A549 treated with AZD9567 at 1 μM for 4 hours (cell line): Measurements from ENCODE around the gene FHDC1. TPM values are rescaled to one million over a fixed set of nuclear protein-coding genes. Genes with fewer than 3 reads are reported as not detected.

ENCODE experiments used
- total RNA-seq: library from RNA; stranded (reverse); fragments of 200-300 nt; extraction: Qiagen RNA extraction; gene quantifications from 5 replicates; pipeline ENCODE4 v1.2.3, GENCODE V29; 2022; ENCODE audit not compliant: insufficient read depth

The FHDC1 gene, protein sequence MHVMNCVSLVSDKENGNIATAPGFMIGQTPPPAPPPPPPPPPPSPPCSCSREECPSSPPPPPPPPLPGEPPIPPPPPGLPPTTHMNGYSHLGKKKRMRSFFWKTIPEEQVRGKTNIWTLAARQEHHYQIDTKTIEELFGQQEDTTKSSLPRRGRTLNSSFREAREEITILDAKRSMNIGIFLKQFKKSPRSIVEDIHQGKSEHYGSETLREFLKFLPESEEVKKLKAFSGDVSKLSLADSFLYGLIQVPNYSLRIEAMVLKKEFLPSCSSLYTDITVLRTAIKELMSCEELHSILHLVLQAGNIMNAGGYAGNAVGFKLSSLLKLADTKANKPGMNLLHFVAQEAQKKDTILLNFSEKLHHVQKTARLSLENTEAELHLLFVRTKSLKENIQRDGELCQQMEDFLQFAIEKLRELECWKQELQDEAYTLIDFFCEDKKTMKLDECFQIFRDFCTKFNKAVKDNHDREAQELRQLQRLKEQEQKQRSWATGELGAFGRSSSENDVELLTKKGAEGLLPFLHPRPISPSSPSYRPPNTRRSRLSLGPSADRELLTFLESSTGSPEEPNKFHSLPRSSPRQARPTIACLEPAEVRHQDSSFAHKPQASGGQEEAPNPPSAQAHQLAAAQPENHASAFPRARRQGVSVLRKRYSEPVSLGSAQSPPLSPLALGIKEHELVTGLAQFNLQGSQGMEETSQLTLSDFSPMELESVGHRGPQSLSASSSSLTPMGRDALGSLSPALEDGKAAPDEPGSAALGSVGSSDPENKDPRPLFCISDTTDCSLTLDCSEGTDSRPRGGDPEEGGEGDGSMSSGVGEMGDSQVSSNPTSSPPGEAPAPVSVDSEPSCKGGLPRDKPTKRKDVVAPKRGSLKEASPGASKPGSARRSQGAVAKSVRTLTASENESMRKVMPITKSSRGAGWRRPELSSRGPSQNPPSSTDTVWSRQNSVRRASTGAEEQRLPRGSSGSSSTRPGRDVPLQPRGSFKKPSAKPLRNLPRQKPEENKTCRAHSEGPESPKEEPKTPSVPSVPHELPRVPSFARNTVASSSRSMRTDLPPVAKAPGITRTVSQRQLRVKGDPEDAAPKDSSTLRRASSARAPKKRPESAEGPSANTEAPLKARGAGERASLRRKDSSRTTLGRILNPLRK
- total RNA-seq: 0.60 to 0.77 TPM (median 0.70 TPM) in 5 replicates

GRCh38 chr4:152935631-152936445 lies at the start of gene FHDC1:
TSS of gene FHDC1 (plus strand) at chr4:152936323. CDS start at chr4:152943058, 6,735 bp downstream.

Other genes starting within 250 kb of the FHDC1 start
- gene TIGD4, start 156.6 kb upstream of the FHDC1 start, total RNA-seq: 0.13 to 0.20 TPM (median 0.16 TPM) in 4 of 5 replicates, not detected in the other
- gene ARFIP1, start 156.4 kb upstream of the FHDC1 start, total RNA-seq: 13.3 to 40.9 TPM (median 16.4 TPM) in 5 replicates